T-helper 17 cell (primary cell): ENCODE data around the gene ALDH1A2. TPM values are rescaled to one million over a fixed set of nuclear protein-coding genes. Genes with fewer than 3 reads are reported as not detected.
A peak's percentile ranks its signal among the peaks of the same experiment; 100 is the strongest.

ENCODE experiments used
- ATAC-seq: fragments of 150-1000 bp; cut with Tn5 transposase; 2 replicates; pipeline ENCODE4 v1.10.0; 2021; ENCODE audit warnings: mild to moderate bottlenecking, moderate library complexity
- DNase-seq, 3 donors: peaks; one replicate each; pipeline versions ENCODE4 v3.0.0 to v3.0.0-alpha.2; 2020 to 2021
- H3K9me3 ChIP-seq: one replicate; pipeline ENCODE4 v1.7.0; 2013; ENCODE audit warnings: low read length, mild to moderate bottlenecking; ENCODE audit not compliant: control insufficient read depth, poor library complexity, severe bottlenecking
- H3K27ac Mint-ChIP-seq: one replicate; pipeline ENCODE4 v1.8.0; 2022; ENCODE audit warnings: mild to moderate bottlenecking, moderate library complexity, mixed read lengths
- H3K27me3 Mint-ChIP-seq: one replicate; pipeline ENCODE4 v1.8.0; 2022; ENCODE audit warnings: mixed read lengths
- H3K36me3 Mint-ChIP-seq: one replicate; pipeline ENCODE4 v1.8.0; 2022; ENCODE audit warnings: low read depth, mixed read lengths
- H3K4me1 Mint-ChIP-seq: one replicate; pipeline ENCODE4 v1.8.0; 2022; ENCODE audit warnings: mild to moderate bottlenecking, mixed read lengths
- H3K4me3 Mint-ChIP-seq: one replicate; pipeline ENCODE4 v1.8.0; 2022; ENCODE audit warnings: mild to moderate bottlenecking, moderate library complexity, mixed read lengths
- total RNA-seq, 4 donors: library from RNA in 2 of 4; stranded (reverse) in 2 of 4; gene quantifications; one replicate each; pipeline ENCODE4 v1.2.3 and lab custom pipeline; 2022 to 2026

ALDH1A2 gene
- total RNA-seq, 2 donors from 2014 or later: 0.47 TPM; not detected in 1

GRCh38 chr15:57949374-57949943 lies 116.1 kb downstream of the ALDH1A2 start:
- peaks cover 60% of the 10 kb centered on the region for H3K27me3 Mint-ChIP-seq
- no peak for ATAC-seq
- no peak for DNase-seq
- H3K36me3 Mint-ChIP-seq: peaks cover 2% of the 10 kb centered on the region
- H3K4me1 Mint-ChIP-seq: peaks cover 5% of the 10 kb centered on the region
- no peaks in the 10 kb centered on the region for H3K9me3 ChIP-seq
- H3K27ac Mint-ChIP-seq: peak overlapping the region; percentile 34
- H3K4me3 Mint-ChIP-seq: no peak overlapping the region

GRCh38 chr15:57948351-57949289 lies 116.9 kb downstream of the ALDH1A2 start:
- H3K27ac Mint-ChIP-seq: no peak overlapping the region
- peaks cover 2% of the 10 kb centered on the region for H3K36me3 Mint-ChIP-seq
- H3K4me3 Mint-ChIP-seq: no peak overlapping the region
- peaks cover 59% of the 10 kb centered on the region for H3K27me3 Mint-ChIP-seq
- ATAC-seq (no peak), DNase-seq (no peak)
- H3K9me3 ChIP-seq: no peaks in the 10 kb centered on the region
- H3K4me1 Mint-ChIP-seq: peaks cover 3% of the 10 kb centered on the region

- no peak for DNase-seq
- no peaks in the 10 kb centered on the region for H3K9me3 ChIP-seq
- ATAC-seq: no peak
- peaks cover 59% of the 10 kb centered on the region for H3K27me3 Mint-ChIP-seq
- H3K36me3 Mint-ChIP-seq: peaks cover 2% of the 10 kb centered on the region
- no peak overlapping the region for H3K27ac Mint-ChIP-seq
- H3K4me1 Mint-ChIP-seq: peaks cover 3% of the 10 kb centered on the region
- H3K4me3 Mint-ChIP-seq: no peak overlapping the region
Measured at GRCh38 chr15:57947781-57948180, 117.7 kb downstream of the ALDH1A2 start.

- DNase-seq (no peak), ATAC-seq (no peak)
- H3K4me3 Mint-ChIP-seq: no peak overlapping the region
- peaks cover 57% of the 10 kb centered on the region for H3K27me3 Mint-ChIP-seq
- H3K27ac Mint-ChIP-seq: no peak overlapping the region
- no peaks in the 10 kb centered on the region for H3K9me3 ChIP-seq
- peaks cover 2% of the 10 kb centered on the region for H3K36me3 Mint-ChIP-seq
- H3K4me1 Mint-ChIP-seq: peaks cover 3% of the 10 kb centered on the region
Measured at GRCh38 chr15:57947282-57947681, 118.2 kb downstream of the ALDH1A2 start.

- Mint-ChIP-seq H3K27me3 (peaks cover 57% of the 10 kb centered on the region), H3K27ac (no peak overlapping the region), H3K36me3 (peaks cover 2% of the 10 kb centered on the region), H3K4me3 (no peak overlapping the region), H3K4me1 (no peaks in the 10 kb centered on the region)
- no peaks in the 10 kb centered on the region for H3K9me3 ChIP-seq
- no peak for DNase-seq
- ATAC-seq: no peak
Measured at GRCh38 chr15:57946491-57947048, 118.9 kb downstream of the ALDH1A2 start.

GRCh38 chr15:57945616-57946015 lies 119.9 kb downstream of the ALDH1A2 start:
- peaks cover 2% of the 10 kb centered on the region for H3K36me3 Mint-ChIP-seq
- no peak for ATAC-seq
- H3K4me3 Mint-ChIP-seq: no peak overlapping the region
- H3K27ac Mint-ChIP-seq: no peak overlapping the region
- no peak for DNase-seq
- H3K4me1 Mint-ChIP-seq: no peaks in the 10 kb centered on the region
- H3K27me3 Mint-ChIP-seq: peaks cover 56% of the 10 kb centered on the region
- H3K9me3 ChIP-seq: no peaks in the 10 kb centered on the region

- Mint-ChIP-seq H3K4me3 (no peak overlapping the region), H3K27ac (no peak overlapping the region), H3K27me3 (peaks cover 64% of the 10 kb centered on the region), H3K36me3 (peaks cover 2% of the 10 kb centered on the region), H3K4me1 (no peaks in the 10 kb centered on the region)
- H3K9me3 ChIP-seq: no peaks in the 10 kb centered on the region
- ATAC-seq (no peak), DNase-seq (no peak)
Measured at GRCh38 chr15:57943754-57944420, 121.6 kb downstream of the ALDH1A2 start.

GRCh38 chr15:57943171-57943570 lies 122.3 kb downstream of the ALDH1A2 start:
- no peak overlapping the region for H3K4me3 Mint-ChIP-seq
- H3K36me3 Mint-ChIP-seq: peaks cover 2% of the 10 kb centered on the region
- no peaks in the 10 kb centered on the region for H3K4me1 Mint-ChIP-seq
- no peak for ATAC-seq
- H3K9me3 ChIP-seq: no peaks in the 10 kb centered on the region
- peaks cover 63% of the 10 kb centered on the region for H3K27me3 Mint-ChIP-seq
- no peak overlapping the region for H3K27ac Mint-ChIP-seq
- no peak for DNase-seq

- no peak for DNase-seq
- H3K27me3 Mint-ChIP-seq: peaks cover 57% of the 10 kb centered on the region
- H3K4me3 Mint-ChIP-seq: no peak overlapping the region
- H3K4me1 Mint-ChIP-seq: no peaks in the 10 kb centered on the region
- no peaks in the 10 kb centered on the region for H3K9me3 ChIP-seq
- peaks cover 2% of the 10 kb centered on the region for H3K36me3 Mint-ChIP-seq
- H3K27ac Mint-ChIP-seq: no peak overlapping the region
- ATAC-seq: no peak
Measured at GRCh38 chr15:57941816-57942215, 123.7 kb downstream of the ALDH1A2 start.

GRCh38 chr15:57932348-57932747 lies 133.2 kb downstream of the ALDH1A2 start:
- Mint-ChIP-seq H3K4me3 (no peak overlapping the region), H3K4me1 (no peaks in the 10 kb centered on the region), H3K36me3 (no peaks in the 10 kb centered on the region), H3K27ac (no peak overlapping the region), H3K27me3 (peaks cover 46% of the 10 kb centered on the region)
- DNase-seq (no peak), ATAC-seq (no peak)
- no peaks in the 10 kb centered on the region for H3K9me3 ChIP-seq

GRCh38 chr15:57931570-57931969 lies 133.9 kb downstream of the ALDH1A2 start:
- no peaks in the 10 kb centered on the region for H3K9me3 ChIP-seq
- DNase-seq (no peak), ATAC-seq (no peak)
- no peaks in the 10 kb centered on the region for H3K4me1 Mint-ChIP-seq
- H3K27me3 Mint-ChIP-seq: peaks cover 49% of the 10 kb centered on the region
- no peaks in the 10 kb centered on the region for H3K36me3 Mint-ChIP-seq
- no peak overlapping the region for H3K4me3 Mint-ChIP-seq
- H3K27ac Mint-ChIP-seq: no peak overlapping the region

- DNase-seq (no peak), ATAC-seq (no peak)
- H3K9me3 ChIP-seq: no peaks in the 10 kb centered on the region
- no peak overlapping the region for H3K4me3 Mint-ChIP-seq
- H3K27ac Mint-ChIP-seq: no peak overlapping the region
- H3K27me3 Mint-ChIP-seq: peaks cover 45% of the 10 kb centered on the region
- H3K4me1 Mint-ChIP-seq: no peaks in the 10 kb centered on the region
- H3K36me3 Mint-ChIP-seq: no peaks in the 10 kb centered on the region
Measured at GRCh38 chr15:57927091-57927631, 138.3 kb downstream of the ALDH1A2 start.

- H3K9me3 ChIP-seq: no peaks in the 10 kb centered on the region
- peaks cover 40% of the 10 kb centered on the region for H3K27me3 Mint-ChIP-seq
- no peaks in the 10 kb centered on the region for H3K36me3 Mint-ChIP-seq
- ATAC-seq (no peak), DNase-seq (no peak)
- H3K4me1 Mint-ChIP-seq: no peaks in the 10 kb centered on the region
- H3K27ac Mint-ChIP-seq: no peak overlapping the region
- no peak overlapping the region for H3K4me3 Mint-ChIP-seq
Measured at GRCh38 chr15:57925650-57926049, 139.9 kb downstream of the ALDH1A2 start.
